GM23338 (cell line): ENCODE data around the gene NEB. TPM values are rescaled to one million over a fixed set of nuclear protein-coding genes. Genes with fewer than 3 reads are reported as not detected.

Experiments used
- ATAC-seq: fragments of 200-7000 bp; cut with Tn5 transposase; 3 replicates; pipeline ENCODE4 v1.9.1; 2020
- DNase-seq: peaks from one replicate; pipeline ENCODE4 v3.0.0-alpha.2; 2015; ENCODE audit warnings: low spot score
- H2AFZ ChIP-seq: fragments of 200-600 bp; sonication (generic); 2 replicates; pipeline ENCODE4 v1.8.0; 2016; ENCODE audit warnings: antibody characterized with exemption, mild to moderate bottlenecking, moderate library complexity
- H3F3A ChIP-seq: fragments of 200-600 bp; sonication (generic); replicated peaks from 2 replicates; pipeline ENCODE4 v1.8.0; 2017; ENCODE audit warnings: antibody characterized with exemption, mixed run types, low read depth
- H3K27ac ChIP-seq: fragments of 200-600 bp; sonication (generic); 2 replicates; pipeline ENCODE4 v1.6.1; 2016; ENCODE audit warnings: low read depth
- H3K27me3 ChIP-seq: fragments of 200-600 bp; sonication (generic); 2 replicates; pipeline ENCODE4 v1.8.0; 2016; ENCODE audit warnings: mild to moderate bottlenecking, mixed run types, moderate library complexity; ENCODE audit not compliant: insufficient read depth
- H3K36me3 ChIP-seq: fragments of 200-600 bp; sonication (generic); 2 replicates; pipeline ENCODE4 v1.8.0; 2016; ENCODE audit warnings: mild to moderate bottlenecking; ENCODE audit not compliant: insufficient read depth
- H3K4me1 ChIP-seq: fragments of 200-600 bp; sonication (generic); 2 replicates; pipeline ENCODE4 v1.8.0; 2016; ENCODE audit warnings: mild to moderate bottlenecking, moderate library complexity; ENCODE audit not compliant: insufficient read depth
- H3K4me2 ChIP-seq: fragments of 200-600 bp; sonication (generic); 2 replicates; pipeline ENCODE4 v1.7.1; 2017; ENCODE audit warnings: mixed run types
- H3K4me3 ChIP-seq: fragments of 200-600 bp; sonication (generic); 2 replicates; pipeline ENCODE4 v1.6.1; 2016; ENCODE audit warnings: mixed run types
- H3K79me2 ChIP-seq: fragments of 200-600 bp; sonication (generic); replicated peaks from 2 replicates; pipeline ENCODE4 v1.8.0; 2017; ENCODE audit warnings: mild to moderate bottlenecking; ENCODE audit not compliant: insufficient read depth
- H3K9me2 ChIP-seq: fragments of 200-600 bp; sonication (generic); 2 replicates; pipeline ENCODE4 v1.8.0; 2017; ENCODE audit not compliant: insufficient read depth
- H4K20me1 ChIP-seq: fragments of 200-600 bp; sonication (generic); replicated peaks from 2 replicates; pipeline ENCODE4 v1.8.0; 2017; ENCODE audit warnings: mild to moderate bottlenecking; ENCODE audit not compliant: insufficient read depth
- H3K27ac Mint-ChIP-seq: 2 replicates; pipeline ENCODE4 v1.8.0; 2020; ENCODE audit warnings: inconsistent platforms, mild to moderate bottlenecking, moderate library complexity, mixed read lengths
- H3K27me3 Mint-ChIP-seq: 3 replicates; pipeline ENCODE4 v1.8.0; 2022; ENCODE audit warnings: low read depth, mild to moderate bottlenecking, moderate library complexity, mixed read lengths, inconsistent platforms; ENCODE audit not compliant: insufficient read depth, poor library complexity
- H3K36me3 Mint-ChIP-seq: 3 replicates; pipeline ENCODE4 v1.8.0; 2021; ENCODE audit warnings: low read depth, mild to moderate bottlenecking, inconsistent platforms, moderate library complexity, mixed read lengths
- H3K4me1 Mint-ChIP-seq: 3 replicates; pipeline ENCODE4 v1.8.0; 2020; ENCODE audit warnings: mild to moderate bottlenecking, inconsistent platforms, mixed read lengths
- H3K4me3 Mint-ChIP-seq: 3 replicates; pipeline ENCODE4 v1.8.0; 2021; ENCODE audit warnings: moderate library complexity, mild to moderate bottlenecking, inconsistent platforms, mixed read lengths
- H3K9me3 Mint-ChIP-seq: 3 replicates; pipeline ENCODE4 v1.8.0; 2020; ENCODE audit warnings: moderate library complexity, mild to moderate bottlenecking, inconsistent platforms, mixed read lengths
- CREB1 ChIP-seq: fragments of 250-450 bp; sonication (Bioruptor Pico); IDR thresholded peaks from 2 replicates; pipeline ENCODE4 v1.5.0; 2020; ENCODE audit warnings: low read depth, mild to moderate bottlenecking, moderate library complexity
- CTCF ChIP-seq, 2 experiments: fragments of 200-600 bp in 1 of 2; sonication (generic) in 1 of 2; conservative IDR thresholded peaks; 2 replicates each; pipeline versions ENCODE4 v1.5.1 to v1.6.1; 2016 to 2017; ENCODE audit warnings: antibody characterized with exemption in 2 of 2, low read depth in 2 of 2, mild to moderate bottlenecking in 2 of 2, moderate library complexity in 1 of 2
- EZH2 ChIP-seq: fragments of 200-600 bp; sonication (generic); IDR thresholded peaks from one replicate; pipeline ENCODE4 v1.8.0; 2017; ENCODE audit warnings: antibody characterized with exemption, mild to moderate bottlenecking, low read depth; ENCODE audit not compliant: unreplicated experiment
- EZH2phosphoT487 ChIP-seq: fragments of 200-600 bp; sonication (generic); IDR thresholded peaks from one replicate; pipeline ENCODE4 v1.8.1; 2018; ENCODE audit warnings: antibody characterized with exemption; ENCODE audit not compliant: unreplicated experiment
- JUNB ChIP-seq: IDR thresholded peaks from one replicate; pipeline ENCODE4 v1.6.1; 2016; ENCODE audit warnings: antibody characterized with exemption; ENCODE audit not compliant: unreplicated experiment
- NANOG ChIP-seq: IDR thresholded peaks from 2 replicates; pipeline ENCODE4 v1.6.1; 2016; ENCODE audit warnings: antibody characterized with exemption, borderline replicate concordance
- POLR2AphosphoS5 ChIP-seq: IDR thresholded peaks from 2 replicates; pipeline ENCODE4 v1.6.1; 2016; ENCODE audit warnings: antibody characterized with exemption, low read depth
- ZNF114 ChIP-seq: fragments of 250-450 bp; sonication (Bioruptor Pico); IDR thresholded peaks from 2 replicates; pipeline ENCODE4 v1.5.0; 2020; ENCODE audit warnings: mild to moderate bottlenecking, moderate library complexity
- ZNF331 ChIP-seq: fragments of 250-450 bp; sonication (Bioruptor Pico); IDR thresholded peaks from 2 replicates; pipeline ENCODE4 v1.5.0; 2020; ENCODE audit warnings: low read depth, mild to moderate bottlenecking, moderate library complexity
- polyA plus RNA-seq: library from polyadenylated mRNA; unstranded; fragments of >200 nt; fragmentation: Nextera tagmentation; extraction: Ambion mirVana; gene quantifications from 2 replicates; pipeline ENCODE4 v1.2.1, GENCODE V29; 2016
- total RNA-seq: library from RNA; depleted of rRNA; stranded (reverse); fragments of >200 nt; shearing (Covaris generic); gene quantifications from 2 replicates; pipeline ENCODE4 v1.2.3, GENCODE V29; 2014
- TF ChIP-seq, protein P1 (sequence below): fragments of 250-450 bp; sonication (Bioruptor Pico); IDR thresholded peaks from 2 replicates; pipeline ENCODE4 v1.5.0; 2020; ENCODE audit warnings: mild to moderate bottlenecking, moderate library complexity
- TF ChIP-seq, protein P2 (sequence below): IDR thresholded peaks from one replicate; pipeline ENCODE4 v1.6.1; 2018; ENCODE audit warnings: antibody characterized with exemption; ENCODE audit not compliant: unreplicated experiment

Gene NEB
- total and polyA plus RNA-seq, 2 experiments from 2014 or later, result 6.2 to 13.7 TPM

GRCh38 chr2:151670346-151670745 is 63.9 kb downstream of the NEB start:
- Mint-ChIP-seq H3K9me3 (no peaks in the 10 kb centered on the region), H3K36me3 (no peaks in the 10 kb centered on the region), H3K4me1 (peaks cover 21% of the 10 kb centered on the region), H3K4me3 (no peak overlapping the region), H3K27me3 (no peaks in the 10 kb centered on the region), H3K27ac (no peak overlapping the region)
- Histone ChIP-seq H3K79me2 (no peaks in the 10 kb centered on the region), H3K9me2 (no peaks in the 10 kb centered on the region), H3K4me2 (peak overlapping the region; percentile 19; the same call in 1 of the 2 replicates), H2AFZ (no peak overlapping the region), H3K36me3 (no peaks in the 10 kb centered on the region), H3K27ac (no peak overlapping the region), H3K4me3 (no peak overlapping the region), H3F3A (no peaks in the 10 kb centered on the region), H4K20me1 (no peaks in the 10 kb centered on the region), H3K4me1 (peaks cover 23% of the 10 kb centered on the region), H3K27me3 (no peaks in the 10 kb centered on the region)
- ATAC-seq (no peak), DNase-seq (no peak)
- no peak for TF ChIP-seq JUNB

DNA sequence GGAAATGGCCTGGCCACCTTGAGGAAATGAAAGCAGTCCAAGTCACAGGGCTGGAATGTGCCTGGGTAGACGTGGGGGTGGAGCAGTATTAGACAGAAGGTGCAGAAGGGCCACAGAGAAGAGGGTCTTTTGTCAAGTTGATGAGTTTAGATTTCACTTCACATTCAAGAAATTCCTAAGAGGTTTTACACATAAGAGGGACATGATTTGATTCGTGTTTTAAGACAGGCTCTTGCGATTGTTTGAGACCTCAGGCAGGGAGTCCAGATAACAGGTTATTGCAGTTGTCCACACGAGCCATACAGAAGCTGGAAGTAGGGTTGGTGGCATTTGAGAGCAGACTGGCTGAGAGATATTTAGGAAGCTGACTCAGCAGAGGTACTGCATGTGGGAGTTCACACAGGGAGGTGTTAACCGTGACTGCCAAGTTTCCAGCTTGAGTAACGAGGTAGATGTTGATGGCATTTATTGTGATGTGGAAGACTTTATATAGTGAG is 64.6 kb downstream of the NEB start:
- H3K27ac ChIP-seq, result no peak overlapping the region
- H3K27me3 ChIP-seq, result no peaks in the 10 kb centered on the region
- Mint-ChIP-seq H3K4me1 (peaks cover 21% of the 10 kb centered on the region), H3K27ac (peak overlapping the region; percentile 64), H3K27me3 (no peaks in the 10 kb centered on the region), H3K36me3 (no peaks in the 10 kb centered on the region), H3K4me3 (no peak overlapping the region), H3K9me3 (no peaks in the 10 kb centered on the region)
- H3F3A ChIP-seq, result no peaks in the 10 kb centered on the region
- peak overlapping the region; percentile 19; the same call in 1 of the 2 replicates for H3K4me2 ChIP-seq
- no peak overlapping the region for H3K4me3 ChIP-seq
- DNase-seq (peak; percentile 43), ATAC-seq (peak; percentile 64)
- H3K36me3 ChIP-seq, result no peaks in the 10 kb centered on the region
- no peak overlapping the region for H2AFZ ChIP-seq
- H3K79me2 ChIP-seq, result no peaks in the 10 kb centered on the region
- no peaks in the 10 kb centered on the region for H3K9me2 ChIP-seq
- peaks cover 23% of the 10 kb centered on the region for H3K4me1 ChIP-seq
- H4K20me1 ChIP-seq, result no peaks in the 10 kb centered on the region
- TF ChIP-seq JUNB (no peak), EZH2 (no peak), EZH2phosphoT487 (no peak), CREB1 (CRISPR knock-in tag) (no peak), NANOG (no peak), ZNF114 (CRISPR knock-in tag) (no peak), POLR2AphosphoS5 (no peak), ZNF331 (CRISPR knock-in tag) (no peak), CTCF (conservative IDR thresholded peaks at IDR 0.05; ENCODE audit: low read depth in 2 of 2) (no peak)
- TF ChIP-seq, protein P1, sequence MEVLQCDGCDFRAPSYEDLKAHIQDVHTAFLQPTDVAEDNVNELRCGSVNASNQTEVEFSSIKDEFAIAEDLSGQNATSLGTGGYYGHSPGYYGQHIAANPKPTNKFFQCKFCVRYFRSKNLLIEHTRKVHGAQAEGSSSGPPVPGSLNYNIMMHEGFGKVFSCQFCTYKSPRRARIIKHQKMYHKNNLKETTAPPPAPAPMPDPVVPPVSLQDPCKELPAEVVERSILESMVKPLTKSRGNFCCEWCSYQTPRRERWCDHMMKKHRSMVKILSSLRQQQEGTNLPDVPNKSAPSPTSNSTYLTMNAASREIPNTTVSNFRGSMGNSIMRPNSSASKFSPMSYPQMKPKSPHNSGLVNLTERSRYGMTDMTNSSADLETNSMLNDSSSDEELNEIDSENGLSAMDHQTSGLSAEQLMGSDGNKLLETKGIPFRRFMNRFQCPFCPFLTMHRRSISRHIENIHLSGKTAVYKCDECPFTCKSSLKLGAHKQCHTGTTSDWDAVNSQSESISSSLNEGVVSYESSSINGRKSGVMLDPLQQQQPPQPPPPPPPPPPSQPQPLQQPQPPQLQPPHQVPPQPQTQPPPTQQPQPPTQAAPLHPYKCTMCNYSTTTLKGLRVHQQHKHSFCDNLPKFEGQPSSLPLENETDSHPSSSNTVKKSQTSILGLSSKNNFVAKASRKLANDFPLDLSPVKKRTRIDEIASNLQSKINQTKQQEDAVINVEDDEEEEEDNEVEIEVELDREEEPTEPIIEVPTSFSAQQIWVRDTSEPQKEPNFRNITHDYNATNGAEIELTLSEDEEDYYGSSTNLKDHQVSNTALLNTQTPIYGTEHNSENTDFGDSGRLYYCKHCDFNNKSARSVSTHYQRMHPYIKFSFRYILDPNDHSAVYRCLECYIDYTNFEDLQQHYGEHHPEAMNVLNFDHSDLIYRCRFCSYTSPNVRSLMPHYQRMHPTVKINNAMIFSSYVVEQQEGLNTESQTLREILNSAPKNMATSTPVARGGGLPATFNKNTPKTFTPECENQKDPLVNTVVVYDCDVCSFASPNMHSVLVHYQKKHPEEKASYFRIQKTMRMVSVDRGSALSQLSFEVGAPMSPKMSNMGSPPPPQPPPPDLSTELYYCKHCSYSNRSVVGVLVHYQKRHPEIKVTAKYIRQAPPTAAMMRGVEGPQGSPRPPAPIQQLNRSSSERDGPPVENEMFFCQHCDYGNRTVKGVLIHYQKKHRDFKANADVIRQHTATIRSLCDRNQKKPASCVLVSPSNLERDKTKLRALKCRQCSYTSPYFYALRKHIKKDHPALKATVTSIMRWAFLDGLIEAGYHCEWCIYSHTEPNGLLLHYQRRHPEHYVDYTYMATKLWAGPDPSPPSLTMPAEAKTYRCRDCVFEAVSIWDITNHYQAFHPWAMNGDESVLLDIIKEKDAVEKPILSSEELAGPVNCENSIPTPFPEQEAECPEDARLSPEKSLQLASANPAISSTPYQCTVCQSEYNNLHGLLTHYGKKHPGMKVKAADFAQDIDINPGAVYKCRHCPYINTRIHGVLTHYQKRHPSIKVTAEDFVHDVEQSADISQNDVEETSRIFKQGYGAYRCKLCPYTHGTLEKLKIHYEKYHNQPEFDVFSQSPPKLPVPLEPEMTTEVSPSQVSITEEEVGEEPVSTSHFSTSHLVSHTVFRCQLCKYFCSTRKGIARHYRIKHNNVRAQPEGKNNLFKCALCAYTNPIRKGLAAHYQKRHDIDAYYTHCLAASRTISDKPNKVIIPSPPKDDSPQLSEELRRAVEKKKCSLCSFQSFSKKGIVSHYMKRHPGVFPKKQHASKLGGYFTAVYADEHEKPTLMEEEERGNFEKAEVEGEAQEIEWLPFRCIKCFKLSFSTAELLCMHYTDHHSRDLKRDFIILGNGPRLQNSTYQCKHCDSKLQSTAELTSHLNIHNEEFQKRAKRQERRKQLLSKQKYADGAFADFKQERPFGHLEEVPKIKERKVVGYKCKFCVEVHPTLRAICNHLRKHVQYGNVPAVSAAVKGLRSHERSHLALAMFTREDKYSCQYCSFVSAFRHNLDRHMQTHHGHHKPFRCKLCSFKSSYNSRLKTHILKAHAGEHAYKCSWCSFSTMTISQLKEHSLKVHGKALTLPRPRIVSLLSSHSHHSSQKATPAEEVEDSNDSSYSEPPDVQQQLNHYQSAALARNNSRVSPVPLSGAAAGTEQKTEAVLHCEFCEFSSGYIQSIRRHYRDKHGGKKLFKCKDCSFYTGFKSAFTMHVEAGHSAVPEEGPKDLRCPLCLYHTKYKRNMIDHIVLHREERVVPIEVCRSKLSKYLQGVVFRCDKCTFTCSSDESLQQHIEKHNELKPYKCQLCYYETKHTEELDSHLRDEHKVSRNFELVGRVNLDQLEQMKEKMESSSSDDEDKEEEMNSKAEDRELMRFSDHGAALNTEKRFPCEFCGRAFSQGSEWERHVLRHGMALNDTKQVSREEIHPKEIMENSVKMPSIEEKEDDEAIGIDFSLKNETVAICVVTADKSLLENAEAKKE (CRISPR knock-in tag), result no peak
- TF ChIP-seq, protein P2, sequence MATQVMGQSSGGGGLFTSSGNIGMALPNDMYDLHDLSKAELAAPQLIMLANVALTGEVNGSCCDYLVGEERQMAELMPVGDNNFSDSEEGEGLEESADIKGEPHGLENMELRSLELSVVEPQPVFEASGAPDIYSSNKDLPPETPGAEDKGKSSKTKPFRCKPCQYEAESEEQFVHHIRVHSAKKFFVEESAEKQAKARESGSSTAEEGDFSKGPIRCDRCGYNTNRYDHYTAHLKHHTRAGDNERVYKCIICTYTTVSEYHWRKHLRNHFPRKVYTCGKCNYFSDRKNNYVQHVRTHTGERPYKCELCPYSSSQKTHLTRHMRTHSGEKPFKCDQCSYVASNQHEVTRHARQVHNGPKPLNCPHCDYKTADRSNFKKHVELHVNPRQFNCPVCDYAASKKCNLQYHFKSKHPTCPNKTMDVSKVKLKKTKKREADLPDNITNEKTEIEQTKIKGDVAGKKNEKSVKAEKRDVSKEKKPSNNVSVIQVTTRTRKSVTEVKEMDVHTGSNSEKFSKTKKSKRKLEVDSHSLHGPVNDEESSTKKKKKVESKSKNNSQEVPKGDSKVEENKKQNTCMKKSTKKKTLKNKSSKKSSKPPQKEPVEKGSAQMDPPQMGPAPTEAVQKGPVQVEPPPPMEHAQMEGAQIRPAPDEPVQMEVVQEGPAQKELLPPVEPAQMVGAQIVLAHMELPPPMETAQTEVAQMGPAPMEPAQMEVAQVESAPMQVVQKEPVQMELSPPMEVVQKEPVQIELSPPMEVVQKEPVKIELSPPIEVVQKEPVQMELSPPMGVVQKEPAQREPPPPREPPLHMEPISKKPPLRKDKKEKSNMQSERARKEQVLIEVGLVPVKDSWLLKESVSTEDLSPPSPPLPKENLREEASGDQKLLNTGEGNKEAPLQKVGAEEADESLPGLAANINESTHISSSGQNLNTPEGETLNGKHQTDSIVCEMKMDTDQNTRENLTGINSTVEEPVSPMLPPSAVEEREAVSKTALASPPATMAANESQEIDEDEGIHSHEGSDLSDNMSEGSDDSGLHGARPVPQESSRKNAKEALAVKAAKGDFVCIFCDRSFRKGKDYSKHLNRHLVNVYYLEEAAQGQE, result no peak
